ENCODE measurements around the gene DCUN1D5. TPM values are rescaled to one million over a fixed set of nuclear protein-coding genes. Genes with fewer than 3 reads are reported as not detected.

Gene DCUN1D5
- total and polyA plus RNA-seq, 2 of the 13 experiments (the other 11 are each of a cell fraction or from before 2014, with no cell fraction given): 32.9 to 46.7 TPM

DNA sequence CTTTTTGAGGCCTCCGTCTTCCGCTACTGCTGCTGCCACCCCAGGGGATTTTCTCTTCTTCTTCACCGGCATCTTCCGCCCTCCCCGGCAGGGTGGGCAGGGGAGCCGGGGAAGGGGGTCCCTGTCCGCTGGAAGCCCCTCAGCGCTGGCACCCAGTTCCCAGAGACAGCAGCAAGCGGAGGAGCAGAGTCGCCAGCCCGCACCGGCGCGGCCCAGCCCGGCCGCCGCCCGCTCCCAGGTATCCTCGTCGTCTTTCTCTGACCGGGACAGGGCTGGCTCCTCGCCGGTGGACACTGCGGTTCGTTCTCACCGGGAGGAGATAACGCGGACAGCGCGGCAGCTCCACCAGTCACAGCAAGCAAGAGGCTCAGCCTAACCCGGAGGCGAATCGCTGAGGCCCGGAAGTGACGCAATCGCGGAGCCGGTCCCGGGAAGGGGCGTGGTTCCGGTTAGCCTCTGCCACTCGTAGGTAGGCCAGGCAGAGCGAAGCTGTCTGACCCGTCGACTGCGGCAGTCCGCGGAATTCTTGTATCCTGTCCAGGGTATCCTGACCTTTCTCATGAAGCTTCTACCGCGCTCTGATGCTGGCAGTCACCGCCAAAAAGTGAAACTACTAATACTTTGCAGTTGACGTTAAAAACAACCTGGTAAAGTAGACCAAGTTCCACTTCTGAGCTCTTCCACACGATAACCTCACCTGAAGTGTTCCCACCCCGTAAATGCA is at the start of gene DCUN1D5 (continued):
- TF ChIP-seq, protein P1, sequence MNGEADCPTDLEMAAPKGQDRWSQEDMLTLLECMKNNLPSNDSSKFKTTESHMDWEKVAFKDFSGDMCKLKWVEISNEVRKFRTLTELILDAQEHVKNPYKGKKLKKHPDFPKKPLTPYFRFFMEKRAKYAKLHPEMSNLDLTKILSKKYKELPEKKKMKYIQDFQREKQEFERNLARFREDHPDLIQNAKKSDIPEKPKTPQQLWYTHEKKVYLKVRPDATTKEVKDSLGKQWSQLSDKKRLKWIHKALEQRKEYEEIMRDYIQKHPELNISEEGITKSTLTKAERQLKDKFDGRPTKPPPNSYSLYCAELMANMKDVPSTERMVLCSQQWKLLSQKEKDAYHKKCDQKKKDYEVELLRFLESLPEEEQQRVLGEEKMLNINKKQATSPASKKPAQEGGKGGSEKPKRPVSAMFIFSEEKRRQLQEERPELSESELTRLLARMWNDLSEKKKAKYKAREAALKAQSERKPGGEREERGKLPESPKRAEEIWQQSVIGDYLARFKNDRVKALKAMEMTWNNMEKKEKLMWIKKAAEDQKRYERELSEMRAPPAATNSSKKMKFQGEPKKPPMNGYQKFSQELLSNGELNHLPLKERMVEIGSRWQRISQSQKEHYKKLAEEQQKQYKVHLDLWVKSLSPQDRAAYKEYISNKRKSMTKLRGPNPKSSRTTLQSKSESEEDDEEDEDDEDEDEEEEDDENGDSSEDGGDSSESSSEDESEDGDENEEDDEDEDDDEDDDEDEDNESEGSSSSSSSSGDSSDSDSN (CRISPR knock-in tag; IDR thresholded peaks at IDR 0.05): peak; percentile 95
- TF ChIP-seq RELA (CRISPR knock-in tag; IDR thresholded peaks at IDR 0.05) (peak; percentile 89), DR1 (CRISPR knock-in tag; IDR thresholded peaks at IDR 0.05) (peak; percentile 78), CBX5 (CRISPR knock-in tag; IDR thresholded peaks at IDR 0.05; ENCODE audit: borderline replicate concordance) (peak; percentile 92; the same call in 1 of the 2 replicates), ZNF607 (CRISPR knock-in tag; IDR thresholded peaks at IDR 0.05; ENCODE audit: borderline replicate concordance) (peak; percentile 44; the same call in 1 of the 2 replicates), ZNF556 (CRISPR knock-in tag; IDR thresholded peaks at IDR 0.05; ENCODE audit: borderline replicate concordance) (peak; percentile 78; the same call in 1 of the 2 replicates), ZNF546 (CRISPR knock-in tag; conservative IDR thresholded peaks at IDR 0.05) (peak; percentile 57; the same call in 1 of the 2 replicates), ZNF558 (CRISPR knock-in tag; IDR thresholded peaks at IDR 0.05; ENCODE audit: borderline replicate concordance) (peak; percentile 65; the same call in 1 of the 2 replicates), ZBTB3 (CRISPR knock-in tag; IDR thresholded peaks at IDR 0.05; ENCODE audit: borderline replicate concordance, low read depth) (no peak), ZMYM3 (CRISPR knock-in tag; IDR thresholded peaks at IDR 0.05) (no peak), TGIF2 (CRISPR knock-in tag; IDR thresholded peaks at IDR 0.05) (peak; percentile 59), PHF21A (CRISPR knock-in tag; IDR thresholded peaks at IDR 0.05) (peak; percentile 43; the same call in 1 of the 2 replicates), ZMYM4 (CRISPR knock-in tag; IDR thresholded peaks at IDR 0.05) (peak; percentile 94), NFYB (CRISPR knock-in tag; IDR thresholded peaks at IDR 0.05) (peak; percentile 64), FOXK1 (CRISPR knock-in tag; IDR thresholded peaks at IDR 0.05; ENCODE audit: borderline replicate concordance, low read depth) (peak; percentile 69; the same call in 1 of the 2 replicates), NFKBIZ (CRISPR knock-in tag; IDR thresholded peaks at IDR 0.05) (peak; percentile 22; the same call in 1 of the 2 replicates), FOSL2 (CRISPR knock-in tag; IDR thresholded peaks at IDR 0.05) (peak; percentile 70), SP2 (CRISPR knock-in tag; IDR thresholded peaks at IDR 0.05) (peak; percentile 80)
- TF ChIP-seq, protein P2, sequence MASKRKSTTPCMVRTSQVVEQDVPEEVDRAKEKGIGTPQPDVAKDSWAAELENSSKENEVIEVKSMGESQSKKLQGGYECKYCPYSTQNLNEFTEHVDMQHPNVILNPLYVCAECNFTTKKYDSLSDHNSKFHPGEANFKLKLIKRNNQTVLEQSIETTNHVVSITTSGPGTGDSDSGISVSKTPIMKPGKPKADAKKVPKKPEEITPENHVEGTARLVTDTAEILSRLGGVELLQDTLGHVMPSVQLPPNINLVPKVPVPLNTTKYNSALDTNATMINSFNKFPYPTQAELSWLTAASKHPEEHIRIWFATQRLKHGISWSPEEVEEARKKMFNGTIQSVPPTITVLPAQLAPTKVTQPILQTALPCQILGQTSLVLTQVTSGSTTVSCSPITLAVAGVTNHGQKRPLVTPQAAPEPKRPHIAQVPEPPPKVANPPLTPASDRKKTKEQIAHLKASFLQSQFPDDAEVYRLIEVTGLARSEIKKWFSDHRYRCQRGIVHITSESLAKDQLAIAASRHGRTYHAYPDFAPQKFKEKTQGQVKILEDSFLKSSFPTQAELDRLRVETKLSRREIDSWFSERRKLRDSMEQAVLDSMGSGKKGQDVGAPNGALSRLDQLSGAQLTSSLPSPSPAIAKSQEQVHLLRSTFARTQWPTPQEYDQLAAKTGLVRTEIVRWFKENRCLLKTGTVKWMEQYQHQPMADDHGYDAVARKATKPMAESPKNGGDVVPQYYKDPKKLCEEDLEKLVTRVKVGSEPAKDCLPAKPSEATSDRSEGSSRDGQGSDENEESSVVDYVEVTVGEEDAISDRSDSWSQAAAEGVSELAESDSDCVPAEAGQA (IDR thresholded peaks at IDR 0.05; ENCODE audit: low read depth): peak; percentile 71
- TF ChIP-seq, protein P2 (CRISPR knock-in tag; IDR thresholded peaks at IDR 0.05; ENCODE audit: borderline replicate concordance): no peak
- TF ChIP-seq, protein P3, sequence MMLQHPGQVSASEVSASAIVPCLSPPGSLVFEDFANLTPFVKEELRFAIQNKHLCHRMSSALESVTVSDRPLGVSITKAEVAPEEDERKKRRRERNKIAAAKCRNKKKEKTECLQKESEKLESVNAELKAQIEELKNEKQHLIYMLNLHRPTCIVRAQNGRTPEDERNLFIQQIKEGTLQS (CRISPR knock-in tag; IDR thresholded peaks at IDR 0.05): peak; percentile 86
